Measurements from ENCODE around the gene AKAP9.
"Not testable (repeated sequence)": the region's sequence is repeated elsewhere in the genome, so short reads cannot be mapped to it uniquely, and the experiment has no call there.

AKAP9 gene

DNA sequence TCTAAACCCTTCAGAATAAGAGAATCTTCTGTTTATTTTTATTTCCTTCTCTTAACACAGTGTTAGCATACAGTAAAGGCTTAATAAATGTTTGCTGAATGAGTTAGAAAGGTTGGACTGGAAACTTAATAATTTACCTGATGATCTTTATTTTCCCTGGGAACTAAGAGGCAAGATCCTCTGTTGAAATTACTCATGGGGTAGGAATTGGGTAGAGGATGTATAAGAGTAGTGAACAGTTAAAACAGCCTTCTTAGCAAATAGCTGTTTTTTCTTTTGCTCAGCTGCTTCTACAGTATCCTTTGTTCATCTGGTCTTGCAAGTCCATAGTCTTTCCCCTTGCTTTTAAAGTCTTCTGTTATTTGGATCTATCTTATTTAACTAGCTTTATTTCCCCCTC lies 80.0 kb downstream of the AKAP9 start:
- peaks cover 0 to 4% of the 10 kb centered on the region in 2 donors for H3K4me1 ChIP-seq (ENCODE audit: control insufficient read depth in 1 of 2, insufficient read depth in 2 of 2, low read length in 2 of 2)
- peaks cover 13 to 19% of the 10 kb centered on the region in 2 donors for H3K36me3 ChIP-seq (ENCODE audit: control insufficient read depth in 1 of 2, insufficient read depth in 2 of 2, low read length in 2 of 2)
- H3K4me3 ChIP-seq (ENCODE audit: low read depth in 1 of 2, low read length in 2 of 2) = no peak overlapping the region
- no peaks in the 10 kb centered on the region for H3K27me3 ChIP-seq (ENCODE audit: low read depth, low read length)
- H3K9me3 ChIP-seq (ENCODE audit: control insufficient read depth in 1 of 2, low read length in 2 of 2) = no peaks in the 10 kb centered on the region
- no peak overlapping the region for H3K27ac ChIP-seq (ENCODE audit: low read length)

DNA sequence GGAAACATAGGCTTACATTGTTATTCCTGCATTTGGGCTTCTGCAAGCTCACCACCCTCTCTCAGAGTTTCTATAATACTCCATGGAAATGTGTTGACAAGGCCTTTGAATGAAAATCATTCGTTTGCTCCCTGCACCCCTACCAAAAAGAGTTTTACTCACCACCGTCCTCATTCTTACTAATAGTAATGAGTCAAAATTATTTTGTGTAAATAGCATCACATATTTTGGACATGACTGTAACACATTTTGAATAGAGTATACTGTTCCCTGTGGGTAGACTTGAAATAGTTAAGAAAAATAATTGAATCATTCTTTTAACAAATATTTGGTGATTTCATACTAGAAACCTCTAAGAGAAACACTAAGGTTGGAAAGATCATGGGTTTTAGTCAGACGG lies 84.6 kb downstream of the AKAP9 start:
- Histone ChIP-seq H3K4me1 (ENCODE audit: control insufficient read depth in 1 of 2, insufficient read depth in 2 of 2, low read length in 2 of 2) (peaks cover 0 to 4% of the 10 kb centered on the region in 2 donors), H3K27me3 (ENCODE audit: low read depth, low read length) (no peaks in the 10 kb centered on the region), H3K9me3 (ENCODE audit: control insufficient read depth in 1 of 2, low read length in 2 of 2) (no peaks in the 10 kb centered on the region), H3K27ac (ENCODE audit: low read length) (peak overlapping the region; percentile 42), H3K36me3 (ENCODE audit: control insufficient read depth in 1 of 2, insufficient read depth in 2 of 2, low read length in 2 of 2) (peaks cover 14 to 18% of the 10 kb centered on the region in 2 donors), H3K4me3 (ENCODE audit: low read depth in 1 of 2, low read length in 2 of 2) (no peak overlapping the region)

DNA sequence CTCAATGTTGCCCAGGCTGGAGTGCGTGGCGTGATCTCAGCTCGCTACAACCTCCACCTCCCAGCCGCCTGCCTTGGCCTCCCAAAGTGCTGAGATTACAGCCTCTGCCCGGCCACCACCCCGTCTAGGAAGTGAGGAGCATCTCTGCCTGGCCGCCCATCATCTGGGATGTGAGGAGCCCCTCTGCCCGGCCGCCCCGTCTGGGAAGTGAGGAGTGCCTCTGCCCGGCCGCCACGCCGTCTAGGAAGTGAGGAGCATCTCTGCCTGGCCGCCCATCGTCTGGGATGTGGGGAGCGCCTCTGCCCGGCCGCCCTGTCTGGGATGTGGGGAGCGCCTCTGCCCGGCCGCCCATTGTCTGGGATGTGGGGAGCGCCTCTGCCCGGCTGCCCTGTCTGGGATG lies 86.0 kb downstream of the AKAP9 start:
- H3K27me3 ChIP-seq (ENCODE audit: low read depth, low read length) = not testable (repeated sequence)

DNA sequence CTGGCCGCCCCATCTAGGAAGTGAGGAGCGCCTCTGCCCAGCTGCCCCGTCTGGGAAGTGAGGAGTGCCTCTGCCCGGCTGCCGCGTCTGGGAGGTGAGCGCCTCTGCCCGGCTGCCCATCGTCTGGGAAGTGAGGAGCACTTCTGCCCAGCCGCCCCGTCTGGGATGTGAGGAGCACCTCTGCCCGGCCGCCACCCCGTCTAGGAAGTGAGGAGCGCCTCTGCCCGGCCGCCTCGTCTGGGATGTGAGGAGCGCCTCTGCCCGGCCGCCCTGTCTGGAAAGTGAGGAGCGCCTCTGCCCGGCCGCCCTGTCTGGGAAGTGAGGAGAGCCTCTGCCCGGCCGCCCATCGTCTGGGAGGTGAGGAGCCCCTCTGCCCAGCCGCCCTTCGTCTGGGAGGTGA lies 86.5 kb downstream of the AKAP9 start:
- H3K27ac ChIP-seq (ENCODE audit: low read length); H3K4me3 ChIP-seq (ENCODE audit: low read depth in 1 of 2, low read length in 2 of 2); H3K9me3 ChIP-seq (ENCODE audit: control insufficient read depth in 1 of 2, low read length in 2 of 2); H3K4me1 ChIP-seq (ENCODE audit: control insufficient read depth in 1 of 2, insufficient read depth in 2 of 2, low read length in 2 of 2); H3K27me3 ChIP-seq (ENCODE audit: low read depth, low read length): not testable (repeated sequence)
- H3K36me3 ChIP-seq (ENCODE audit: control insufficient read depth in 1 of 2, insufficient read depth in 2 of 2, low read length in 2 of 2) = peaks cover 12 to 28% of the 10 kb centered on the region in 2 donors

More for the DNA sequence above, 86.0 kb downstream of the AKAP9 start:
- H3K4me1 ChIP-seq (ENCODE audit: control insufficient read depth in 1 of 2, insufficient read depth in 2 of 2, low read length in 2 of 2); H3K27ac ChIP-seq (ENCODE audit: low read length); H3K9me3 ChIP-seq (ENCODE audit: control insufficient read depth in 1 of 2, low read length in 2 of 2); H3K4me3 ChIP-seq (ENCODE audit: low read depth in 1 of 2, low read length in 2 of 2): not testable (repeated sequence)
- peaks cover 15 to 24% of the 10 kb centered on the region in 2 donors for H3K36me3 ChIP-seq (ENCODE audit: control insufficient read depth in 1 of 2, insufficient read depth in 2 of 2, low read length in 2 of 2)

DNA sequence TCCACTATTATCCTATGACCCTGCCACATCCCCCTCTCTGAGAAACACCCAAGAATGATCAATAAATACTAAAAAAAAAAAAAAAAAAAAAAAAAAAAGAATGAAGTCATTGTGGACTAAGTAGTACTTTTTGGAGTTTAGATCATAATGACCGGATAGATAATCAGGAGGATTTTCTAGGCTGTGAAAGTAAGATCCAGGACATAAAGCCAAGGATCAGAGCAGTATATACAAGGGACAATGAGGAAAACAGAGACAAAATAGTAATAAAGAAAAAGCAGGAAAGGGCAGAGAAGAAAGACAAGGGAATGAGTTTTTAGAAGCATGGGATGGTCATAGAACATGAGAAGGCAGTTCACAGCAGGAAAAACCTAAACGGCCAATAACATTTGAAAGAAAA lies 87.6 kb downstream of the AKAP9 start:
- Histone ChIP-seq H3K27me3 (ENCODE audit: low read depth, low read length) (no peaks in the 10 kb centered on the region), H3K4me3 (ENCODE audit: low read depth in 1 of 2, low read length in 2 of 2) (no peak overlapping the region), H3K36me3 (ENCODE audit: control insufficient read depth in 1 of 2, insufficient read depth in 2 of 2, low read length in 2 of 2) (peaks cover 17 to 30% of the 10 kb centered on the region in 2 donors)

DNA sequence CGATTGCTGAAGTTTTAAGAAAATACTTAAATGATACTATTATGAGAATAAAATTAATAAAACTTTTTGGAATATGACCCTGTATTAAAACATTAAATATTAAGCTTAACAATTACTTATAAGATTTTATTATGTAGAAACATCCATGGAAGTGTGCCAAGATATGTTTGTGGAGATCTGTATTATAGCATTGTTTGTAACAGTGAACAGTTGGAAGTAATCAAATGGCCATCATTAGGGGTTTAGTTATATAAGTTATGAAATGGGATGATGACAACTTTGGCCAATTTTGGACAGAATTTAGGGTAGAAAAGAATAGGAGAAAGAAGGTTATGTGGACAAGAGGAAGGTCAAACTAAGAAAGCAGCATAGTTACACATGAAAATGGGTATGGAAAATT lies 88.0 kb downstream of the AKAP9 start:
- Histone ChIP-seq H3K9me3 (ENCODE audit: control insufficient read depth in 1 of 2, low read length in 2 of 2) (no peaks in the 10 kb centered on the region), H3K4me1 (ENCODE audit: control insufficient read depth in 1 of 2, insufficient read depth in 2 of 2, low read length in 2 of 2) (peaks cover 0 to 4% of the 10 kb centered on the region in 2 donors), H3K27me3 (ENCODE audit: low read depth, low read length) (no peaks in the 10 kb centered on the region), H3K36me3 (ENCODE audit: control insufficient read depth in 1 of 2, insufficient read depth in 2 of 2, low read length in 2 of 2) (peaks cover 12 to 29% of the 10 kb centered on the region in 2 donors), H3K27ac (ENCODE audit: low read length) (no peak overlapping the region), H3K4me3 (ENCODE audit: low read depth in 1 of 2, low read length in 2 of 2) (no peak overlapping the region)

More for the DNA sequence above, 87.6 kb downstream of the AKAP9 start:
- H3K27ac ChIP-seq (ENCODE audit: low read length) = no peak overlapping the region
- H3K9me3 ChIP-seq (ENCODE audit: control insufficient read depth in 1 of 2, low read length in 2 of 2) = no peaks in the 10 kb centered on the region
- H3K4me1 ChIP-seq (ENCODE audit: control insufficient read depth in 1 of 2, insufficient read depth in 2 of 2, low read length in 2 of 2) = peaks cover 0 to 4% of the 10 kb centered on the region in 2 donors

DNA sequence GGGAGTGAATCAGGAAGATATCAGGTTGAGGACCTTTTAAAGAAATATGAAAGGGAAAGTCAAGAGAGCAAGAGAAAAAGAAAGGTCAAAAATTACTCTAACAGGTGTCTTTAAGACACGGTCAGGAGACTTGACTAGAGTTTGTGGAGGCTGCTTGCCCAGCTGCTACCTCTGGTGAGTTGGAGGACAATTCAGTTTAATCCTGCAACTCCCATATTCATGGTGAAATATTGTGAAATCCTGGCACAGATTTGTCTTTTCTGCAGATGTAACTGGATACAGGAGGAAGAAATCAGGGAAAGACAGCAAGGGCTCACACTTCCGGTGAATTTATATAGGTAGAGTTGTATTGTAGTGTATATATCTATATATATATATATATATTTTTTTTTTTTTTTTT lies 93.5 kb downstream of the AKAP9 start:
- H3K27me3 ChIP-seq (ENCODE audit: low read depth, low read length) = no peaks in the 10 kb centered on the region
- H3K4me3 ChIP-seq (ENCODE audit: low read depth in 1 of 2, low read length in 2 of 2) = no peak overlapping the region
- H3K4me1 ChIP-seq (ENCODE audit: control insufficient read depth in 1 of 2, insufficient read depth in 2 of 2, low read length in 2 of 2) = no peaks in the 10 kb centered on the region
- H3K9me3 ChIP-seq (ENCODE audit: control insufficient read depth in 1 of 2, low read length in 2 of 2) = no peaks in the 10 kb centered on the region
- H3K36me3 ChIP-seq (ENCODE audit: control insufficient read depth in 1 of 2, insufficient read depth in 2 of 2, low read length in 2 of 2) = peaks cover 20 to 33% of the 10 kb centered on the region in 2 donors
- no peak overlapping the region for H3K27ac ChIP-seq (ENCODE audit: low read length)

DNA sequence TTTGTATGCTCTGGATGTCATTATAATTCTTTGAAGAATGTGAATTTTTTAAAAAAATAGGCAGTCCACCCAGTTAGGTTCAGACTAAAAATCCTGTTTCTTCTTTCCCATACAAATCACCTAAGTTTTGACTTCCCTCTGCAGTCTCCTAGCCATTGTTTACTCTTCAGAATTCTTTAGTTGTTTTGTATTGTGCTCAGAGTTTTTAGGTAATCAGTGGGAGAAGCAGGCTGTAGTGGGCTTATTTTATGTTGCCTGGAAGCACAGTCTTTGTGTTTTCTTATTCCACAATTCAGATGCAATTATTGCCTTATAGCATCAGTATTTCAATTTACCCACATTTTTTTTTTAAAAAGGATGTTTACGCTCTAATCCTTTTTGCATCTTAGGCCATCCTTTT lies 94.9 kb downstream of the AKAP9 start:
- H3K27ac ChIP-seq (ENCODE audit: low read length) = no peak overlapping the region
- no peak overlapping the region for H3K4me3 ChIP-seq (ENCODE audit: low read depth in 1 of 2, low read length in 2 of 2)
- H3K4me1 ChIP-seq (ENCODE audit: control insufficient read depth in 1 of 2, insufficient read depth in 2 of 2, low read length in 2 of 2) = no peaks in the 10 kb centered on the region
- no peaks in the 10 kb centered on the region for H3K27me3 ChIP-seq (ENCODE audit: low read depth, low read length)
- no peaks in the 10 kb centered on the region for H3K9me3 ChIP-seq (ENCODE audit: control insufficient read depth in 1 of 2, low read length in 2 of 2)
- H3K36me3 ChIP-seq (ENCODE audit: control insufficient read depth in 1 of 2, insufficient read depth in 2 of 2, low read length in 2 of 2) = peaks cover 19 to 28% of the 10 kb centered on the region in 2 donors

DNA sequence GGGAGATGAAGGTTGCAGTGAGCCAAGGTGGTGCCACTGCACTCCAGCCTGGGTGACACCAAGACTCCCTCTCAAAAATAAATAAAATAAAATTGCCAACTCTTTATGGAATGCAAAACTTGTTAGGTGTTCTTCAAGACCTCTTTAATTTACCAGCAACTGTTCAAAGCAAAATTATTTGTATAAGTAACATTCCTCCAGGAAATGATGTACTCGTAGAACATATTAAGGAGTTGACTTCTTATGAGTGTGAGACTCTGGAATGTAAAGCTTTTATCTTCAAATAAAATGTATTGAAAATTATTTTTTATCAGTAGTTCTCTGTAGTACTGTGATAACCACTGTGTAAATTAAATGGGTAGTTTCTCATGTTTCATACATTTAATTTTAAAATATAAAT lies 99.2 kb downstream of the AKAP9 start:
- Histone ChIP-seq H3K9me3 (ENCODE audit: control insufficient read depth in 1 of 2, low read length in 2 of 2) (no peaks in the 10 kb centered on the region), H3K36me3 (ENCODE audit: control insufficient read depth in 1 of 2, insufficient read depth in 2 of 2, low read length in 2 of 2) (peaks cover 16 to 27% of the 10 kb centered on the region in 2 donors), H3K4me3 (ENCODE audit: low read depth in 1 of 2, low read length in 2 of 2) (no peak overlapping the region), H3K27me3 (ENCODE audit: low read depth, low read length) (no peaks in the 10 kb centered on the region), H3K4me1 (ENCODE audit: control insufficient read depth in 1 of 2, insufficient read depth in 2 of 2, low read length in 2 of 2) (peaks cover 0 to 3% of the 10 kb centered on the region in 2 donors), H3K27ac (ENCODE audit: low read length) (no peak overlapping the region)

DNA sequence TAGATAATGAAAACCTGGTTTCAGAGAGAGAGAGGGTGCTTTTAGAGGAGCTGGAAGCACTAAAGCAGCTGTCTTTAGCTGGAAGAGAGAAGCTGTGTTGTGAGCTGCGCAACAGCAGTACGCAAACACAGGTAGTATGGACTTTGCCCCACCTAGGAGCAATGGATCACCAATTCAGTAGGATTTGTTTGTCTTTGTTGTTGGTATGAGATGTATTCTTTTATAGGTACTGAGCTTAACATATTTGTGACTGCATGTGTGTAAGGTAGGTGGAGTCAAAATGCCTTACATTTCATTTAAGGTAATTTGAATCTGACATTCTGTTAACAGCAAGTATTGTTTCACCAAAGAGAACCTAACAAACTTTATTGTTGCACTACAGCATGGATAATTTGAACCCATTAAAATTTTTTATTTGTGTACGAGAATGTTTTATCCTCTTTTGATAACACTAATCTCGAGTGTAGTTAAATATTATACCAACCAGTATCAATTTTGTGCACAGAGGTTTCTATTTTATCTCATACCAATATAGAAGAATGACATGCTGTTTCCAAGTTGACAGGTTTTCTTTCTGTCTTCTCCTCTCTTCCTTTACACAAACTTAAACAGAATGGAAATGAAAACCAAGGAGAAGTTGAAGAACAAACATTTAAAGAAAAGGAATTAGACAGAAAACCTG lies 101.5 kb downstream of the AKAP9 start:
- no peak overlapping the region for H3K4me3 ChIP-seq (ENCODE audit: low read depth in 1 of 2, low read length in 2 of 2)

DNA sequence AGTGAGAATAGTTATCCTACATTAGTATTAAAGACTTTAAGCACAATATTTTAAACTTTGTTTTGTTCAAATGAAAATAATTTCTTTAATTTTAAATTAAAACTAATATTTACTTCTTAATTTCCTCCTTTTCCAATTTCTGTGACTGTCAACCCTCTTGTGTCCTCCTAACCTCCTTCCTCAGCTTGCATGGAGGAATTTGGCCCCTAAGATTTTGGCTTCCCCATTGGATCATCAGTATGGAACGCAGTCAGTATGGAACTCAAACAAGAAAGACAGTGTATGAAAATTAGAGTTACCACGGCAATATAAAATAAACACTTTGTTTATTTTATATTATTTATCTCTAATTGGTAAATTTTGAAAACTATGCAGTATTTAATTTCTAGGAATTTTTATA lies 102.4 kb downstream of the AKAP9 start:
- Histone ChIP-seq H3K36me3 (ENCODE audit: control insufficient read depth in 1 of 2, insufficient read depth in 2 of 2, low read length in 2 of 2) (peaks cover 17 to 30% of the 10 kb centered on the region in 2 donors), H3K4me3 (ENCODE audit: low read depth in 1 of 2, low read length in 2 of 2) (no peak overlapping the region), H3K27ac (ENCODE audit: low read length) (no peak overlapping the region), H3K4me1 (ENCODE audit: control insufficient read depth in 1 of 2, insufficient read depth in 2 of 2, low read length in 2 of 2) (peaks cover 0 to 3% of the 10 kb centered on the region in 2 donors), H3K27me3 (ENCODE audit: low read depth, low read length) (no peaks in the 10 kb centered on the region), H3K9me3 (ENCODE audit: control insufficient read depth in 1 of 2, low read length in 2 of 2) (no peaks in the 10 kb centered on the region)

More for the DNA sequence above, 101.5 kb downstream of the AKAP9 start:
- H3K36me3 ChIP-seq (ENCODE audit: control insufficient read depth in 1 of 2, insufficient read depth in 2 of 2, low read length in 2 of 2) = peaks cover 17 to 35% of the 10 kb centered on the region in 2 donors
- no peaks in the 10 kb centered on the region for H3K9me3 ChIP-seq (ENCODE audit: control insufficient read depth in 1 of 2, low read length in 2 of 2)
- peaks cover 0 to 3% of the 10 kb centered on the region in 2 donors for H3K4me1 ChIP-seq (ENCODE audit: control insufficient read depth in 1 of 2, insufficient read depth in 2 of 2, low read length in 2 of 2)
- no peaks in the 10 kb centered on the region for H3K27me3 ChIP-seq (ENCODE audit: low read depth, low read length)
- no peak overlapping the region for H3K27ac ChIP-seq (ENCODE audit: low read length)

DNA sequence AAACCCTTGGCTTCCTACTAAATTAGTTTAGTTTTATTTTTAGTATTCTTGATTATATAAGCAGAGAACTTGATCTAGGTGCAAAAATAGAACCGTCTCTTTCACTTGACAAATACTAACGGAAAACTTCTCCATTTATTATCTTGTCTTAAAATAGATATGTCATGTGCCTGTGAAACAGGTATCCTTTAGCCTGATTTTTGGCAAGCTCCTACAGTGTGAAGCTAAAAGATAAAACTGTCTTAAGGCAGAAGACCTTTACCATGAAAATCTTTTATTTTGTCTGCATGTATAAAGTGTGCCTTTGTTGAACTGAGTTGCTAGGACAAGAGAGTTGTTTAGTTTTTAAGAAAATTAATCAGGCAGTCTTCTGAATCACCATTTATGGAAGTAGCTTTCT lies 103.0 kb downstream of the AKAP9 start:
- Histone ChIP-seq H3K4me3 (ENCODE audit: low read depth in 1 of 2, low read length in 2 of 2) (no peak overlapping the region), H3K4me1 (ENCODE audit: control insufficient read depth in 1 of 2, insufficient read depth in 2 of 2, low read length in 2 of 2) (peaks cover 0 to 3% of the 10 kb centered on the region in 2 donors), H3K36me3 (ENCODE audit: control insufficient read depth in 1 of 2, insufficient read depth in 2 of 2, low read length in 2 of 2) (peaks cover 17 to 30% of the 10 kb centered on the region in 2 donors), H3K9me3 (ENCODE audit: control insufficient read depth in 1 of 2, low read length in 2 of 2) (no peaks in the 10 kb centered on the region), H3K27ac (ENCODE audit: low read length) (peak overlapping the region; percentile 76), H3K27me3 (ENCODE audit: low read depth, low read length) (no peaks in the 10 kb centered on the region)
